Measurements from ENCODE around the gene MAML3.

Gene MAML3

GRCh38 chr4:139781066-139781465 is 372.9 kb downstream of the MAML3 start:
- no peak for DNase-seq (ENCODE audit: low read depth in 2 of 2)
- H3K4me3 ChIP-seq (replicated peaks in 1 of 2; ENCODE audit: low read depth in 2 of 2, low read length in 2 of 2) = no peak overlapping the region

GRCh38 chr4:139779691-139780090 is 374.3 kb downstream of the MAML3 start:
- no peak for DNase-seq (ENCODE audit: low read depth in 2 of 2)
- no peak for TF ChIP-seq CTCF (IDR thresholded peaks at IDR 0.05; ENCODE audit: low read depth, low read length)
- H3K4me3 ChIP-seq (replicated peaks in 1 of 2; ENCODE audit: low read depth in 2 of 2, low read length in 2 of 2) = no peak overlapping the region

More at GRCh38 chr4:139781066-139781465, 372.9 kb downstream of the MAML3 start:
- TF ChIP-seq CTCF (IDR thresholded peaks at IDR 0.05; ENCODE audit: low read depth, low read length) = no peak

GRCh38 chr4:139777757-139778156 is 376.2 kb downstream of the MAML3 start:
- H3K4me3 ChIP-seq (replicated peaks in 1 of 2; ENCODE audit: low read depth in 2 of 2, low read length in 2 of 2) = no peak overlapping the region
- DNase-seq (ENCODE audit: low read depth in 2 of 2) = no peak
- TF ChIP-seq CTCF (IDR thresholded peaks at IDR 0.05; ENCODE audit: low read depth, low read length) = no peak

GRCh38 chr4:139776235-139776634 is 377.7 kb downstream of the MAML3 start:
- TF ChIP-seq CTCF (IDR thresholded peaks at IDR 0.05; ENCODE audit: low read depth, low read length) = no peak
- H3K4me3 ChIP-seq (replicated peaks in 1 of 2; ENCODE audit: low read depth in 2 of 2, low read length in 2 of 2) = no peak overlapping the region
- no peak for DNase-seq (ENCODE audit: low read depth in 2 of 2)

GRCh38 chr4:139774759-139775487 is 379.1 kb downstream of the MAML3 start:
- no peak for TF ChIP-seq CTCF (IDR thresholded peaks at IDR 0.05; ENCODE audit: low read depth, low read length)
- no peak for DNase-seq (ENCODE audit: low read depth in 2 of 2)
- no peak overlapping the region for H3K4me3 ChIP-seq (replicated peaks in 1 of 2; ENCODE audit: low read depth in 2 of 2, low read length in 2 of 2)

GRCh38 chr4:139773560-139774318 is 380.2 kb downstream of the MAML3 start:
- no peak for DNase-seq (ENCODE audit: low read depth in 2 of 2)
- TF ChIP-seq CTCF (IDR thresholded peaks at IDR 0.05; ENCODE audit: low read depth, low read length) = no peak
- H3K4me3 ChIP-seq (replicated peaks in 1 of 2; ENCODE audit: low read depth in 2 of 2, low read length in 2 of 2) = no peak overlapping the region
